NK-92 (cell line): ENCODE results near the gene RGN.
"Not testable (repeated sequence)": the region's sequence is repeated elsewhere in the genome, so short reads cannot be mapped to it uniquely, and the experiment has no call there.

Source experiments
- DNase-seq: peaks from one replicate; lab custom pipeline; 2025; ENCODE audit not compliant: unreplicated experiment; lab: John Stamatoyannopoulos, UW

Gene RGN

GRCh38 chrX:47116551-47117110 is 38.4 kb downstream of the RGN start:
- DNase-seq = not testable (repeated sequence)

DNA sequence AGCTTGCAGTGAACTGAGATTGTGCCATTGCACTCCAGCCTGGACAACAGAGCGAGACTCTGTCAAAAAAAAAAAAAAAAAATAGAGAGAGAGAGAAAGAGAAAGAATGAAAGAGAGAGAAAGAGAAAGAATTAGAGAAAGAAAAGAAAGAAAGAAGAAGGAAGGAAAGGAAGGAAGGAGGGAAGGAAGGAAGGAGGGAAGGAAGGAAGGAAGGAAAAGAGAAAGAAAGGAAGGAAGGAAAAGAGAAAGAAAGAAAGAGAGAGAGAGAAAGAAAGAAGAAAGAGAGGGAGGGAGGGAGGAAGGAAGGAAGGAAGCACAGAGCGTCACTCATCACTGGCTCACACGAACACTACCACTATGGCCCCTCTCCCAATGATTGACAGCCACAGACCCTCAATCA is 46.2 kb downstream of the RGN start:
- DNase-seq = not testable (repeated sequence)

DNA sequence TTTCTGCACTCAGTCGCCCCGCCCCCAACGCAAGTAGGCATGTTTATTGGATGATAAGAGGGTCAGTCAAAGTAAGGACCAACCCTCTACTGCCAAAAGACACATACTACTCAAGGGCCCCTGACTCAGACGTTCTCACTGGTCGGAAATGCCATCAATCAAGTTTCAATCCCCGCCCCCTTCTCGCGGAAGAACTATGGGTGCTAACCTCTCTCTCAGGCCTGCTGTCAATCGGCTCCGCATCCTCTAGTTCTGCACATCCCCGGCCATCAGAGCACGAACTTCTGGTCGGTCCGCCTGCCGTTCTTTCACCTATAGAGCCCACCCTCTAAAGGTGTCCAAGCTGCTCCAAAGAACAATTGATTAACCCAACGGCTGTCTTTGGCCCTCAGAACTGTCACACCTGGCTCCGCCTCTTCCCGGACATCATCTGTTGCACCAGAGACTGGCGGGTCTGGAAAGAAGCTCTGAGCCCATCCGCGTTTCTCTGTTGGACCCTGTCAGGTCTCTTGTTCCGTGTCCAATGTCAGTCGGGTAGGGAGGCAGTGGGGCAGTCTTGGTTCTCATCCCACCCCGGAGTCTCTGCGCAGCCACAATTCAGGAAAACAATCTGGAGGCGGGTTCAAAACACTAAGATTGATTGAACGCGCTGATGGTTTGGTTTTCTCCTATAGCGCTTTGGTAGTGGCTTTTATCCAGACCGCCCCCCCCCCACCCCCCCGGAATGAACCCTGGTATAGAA is 51.1 kb downstream of the RGN start:
- peak; percentile 33 for DNase-seq

DNA sequence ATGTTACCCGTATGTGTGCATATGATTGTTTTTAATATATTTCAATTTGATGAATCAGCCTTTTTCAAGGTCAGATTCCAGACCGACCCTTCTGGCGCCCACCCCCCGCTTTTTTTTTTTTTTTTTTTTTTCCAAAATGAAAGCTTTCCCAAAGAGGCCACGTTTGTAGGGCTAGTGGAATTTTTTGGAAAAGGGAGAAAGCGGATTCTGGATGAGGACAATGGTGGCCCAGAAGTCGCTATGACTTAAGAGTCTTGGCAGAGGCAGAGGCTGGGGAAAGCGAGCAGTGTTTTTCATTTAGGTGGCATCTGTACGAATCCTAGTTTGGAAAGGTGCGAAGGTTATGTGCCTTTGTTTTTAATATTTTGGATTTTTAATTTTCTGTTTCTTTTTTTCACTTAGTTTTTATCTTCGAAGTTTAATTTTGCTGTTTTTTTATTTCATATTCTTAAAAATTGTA is 51.7 kb downstream of the RGN start:
- DNase-seq = no peak

DNA sequence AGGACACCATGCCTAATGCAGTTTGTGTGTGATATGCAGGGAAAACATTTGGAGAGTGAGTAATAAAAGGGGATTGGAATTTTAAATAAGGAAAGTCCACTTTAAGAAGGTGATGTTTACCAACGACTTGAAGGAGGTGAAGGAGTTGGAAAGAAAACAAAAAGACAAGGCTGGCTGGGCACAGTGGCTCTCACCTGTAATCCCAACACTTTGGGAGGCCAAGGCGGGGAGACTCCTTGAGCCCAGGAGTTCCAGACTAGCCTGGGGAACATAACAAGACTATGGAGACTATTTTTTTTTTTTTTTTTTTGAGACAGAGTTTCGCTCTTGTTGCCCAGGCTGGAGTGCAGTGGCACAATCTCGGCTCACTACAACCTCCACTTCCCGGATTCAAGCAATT is 55.2 kb downstream of the RGN start:
- no peak for DNase-seq

DNA sequence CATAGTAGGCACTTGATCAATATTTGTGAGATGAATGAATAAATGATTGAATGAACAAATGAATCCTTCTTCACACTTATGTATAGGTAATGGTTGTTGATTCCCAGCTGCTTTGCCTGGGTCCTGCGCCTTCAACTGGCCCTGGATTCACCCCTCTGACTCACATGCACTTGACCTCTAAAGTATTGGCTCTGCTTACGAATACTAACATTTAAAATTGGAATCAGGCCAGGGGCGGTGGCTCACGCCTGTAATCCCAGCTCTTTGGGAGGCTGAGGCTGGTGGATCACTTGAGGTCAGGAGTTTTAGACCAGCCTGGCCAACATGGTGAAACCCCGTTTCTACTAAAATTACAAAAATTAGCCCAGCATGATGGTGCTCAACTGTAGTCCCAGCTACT is 57.4 kb downstream of the RGN start:
- DNase-seq = not testable (repeated sequence)

GRCh38 chrX:47138171-47138570 is 59.9 kb downstream of the RGN start:
- DNase-seq = no peak
